ENCODE measurements around the gene TBX19. TPM values are rescaled to one million over a fixed set of nuclear protein-coding genes. Genes with fewer than 3 reads are reported as not detected.
A peak's percentile ranks its signal among the peaks of the same experiment; 100 is the strongest.

Gene TBX19
- total RNA-seq, 1 donor from 2014 or later: 0.33 TPM

GRCh38 chr1:168341483-168341975 is 60.9 kb downstream of the TBX19 start:
- intact Hi-C loops (cut with micrococcal nuclease): no loop called here
- H3K4me1 ChIP-seq: peaks cover 6% of the 10 kb centered on the region
- no peaks in the 10 kb centered on the region for H3K9me3 ChIP-seq (replicated peaks)
- no peaks in the 10 kb centered on the region for H3K36me3 ChIP-seq
- no peaks in the 10 kb centered on the region for H3K27me3 ChIP-seq (ENCODE audit: low read depth)
- H3K4me3 ChIP-seq: no peak overlapping the region
- TF ChIP-seq CTCF (IDR thresholded peaks at IDR 0.05; ENCODE audit: borderline replicate concordance): no peak
- no peak for DNase-seq
- H3K27ac ChIP-seq (replicated peaks): no peak overlapping the region

- Histone ChIP-seq H3K36me3 (no peaks in the 10 kb centered on the region), H3K4me1 (peaks cover 6% of the 10 kb centered on the region), H3K27ac (replicated peaks) (peak overlapping the region; percentile 52), H3K4me3 (peak overlapping the region; percentile 54), H3K27me3 (ENCODE audit: low read depth) (no peaks in the 10 kb centered on the region), H3K9me3 (replicated peaks) (no peaks in the 10 kb centered on the region)
- TF ChIP-seq CTCF (IDR thresholded peaks at IDR 0.05; ENCODE audit: borderline replicate concordance): peak; percentile 87
- intact Hi-C loops (cut with micrococcal nuclease): no loop called here
- DNase-seq: peak; percentile 87
Measured at GRCh38 chr1:168342572-168343280, 62.0 kb downstream of the TBX19 start.

GRCh38 chr1:168343566-168343965 is 62.9 kb downstream of the TBX19 start:
- Histone ChIP-seq H3K36me3 (no peaks in the 10 kb centered on the region), H3K27me3 (ENCODE audit: low read depth) (no peaks in the 10 kb centered on the region), H3K9me3 (replicated peaks) (no peaks in the 10 kb centered on the region), H3K4me3 (no peak overlapping the region), H3K27ac (replicated peaks) (no peak overlapping the region), H3K4me1 (peaks cover 6% of the 10 kb centered on the region)
- intact Hi-C loops (cut with micrococcal nuclease): no loop called here
- TF ChIP-seq CTCF (IDR thresholded peaks at IDR 0.05; ENCODE audit: borderline replicate concordance): peak; percentile 13
- DNase-seq: no peak

GRCh38 chr1:168344517-168344916 is 63.8 kb downstream of the TBX19 start:
- no peaks in the 10 kb centered on the region for H3K36me3 ChIP-seq
- no peaks in the 10 kb centered on the region for H3K9me3 ChIP-seq (replicated peaks)
- no peak overlapping the region for H3K4me3 ChIP-seq
- no peaks in the 10 kb centered on the region for H3K27me3 ChIP-seq (ENCODE audit: low read depth)
- no peak for TF ChIP-seq CTCF (IDR thresholded peaks at IDR 0.05; ENCODE audit: borderline replicate concordance)
- peaks cover 6% of the 10 kb centered on the region for H3K4me1 ChIP-seq
- H3K27ac ChIP-seq (replicated peaks): no peak overlapping the region
- DNase-seq: no peak
- intact Hi-C loops (cut with micrococcal nuclease): no loop called here

- DNase-seq: no peak
- no peak overlapping the region for H3K4me3 ChIP-seq
- H3K36me3 ChIP-seq: no peaks in the 10 kb centered on the region
- intact Hi-C loops (cut with micrococcal nuclease): no loop called here
- H3K4me1 ChIP-seq: peaks cover 6% of the 10 kb centered on the region
- no peak for TF ChIP-seq CTCF (IDR thresholded peaks at IDR 0.05; ENCODE audit: borderline replicate concordance)
- H3K27me3 ChIP-seq (ENCODE audit: low read depth): no peaks in the 10 kb centered on the region
- H3K9me3 ChIP-seq (replicated peaks): no peaks in the 10 kb centered on the region
- no peak overlapping the region for H3K27ac ChIP-seq (replicated peaks)
Measured at GRCh38 chr1:168345939-168346338, 65.3 kb downstream of the TBX19 start.

Measured in left ventricle myocardium inferior (tissue), 1 donor.